Stomach (tissue), 4 donors: ENCODE data around the gene CDH23.

ENCODE experiments used
- CTCF ChIP-seq, 7 experiments: fragments of 450-650 bp in 4 of 7; fragments of 200-600 bp in 3 of 7; sonication (generic) in 3 of 7; IDR thresholded peaks; one replicate each; pipeline ENCODE4 v1.5.1; 2016 to 2019; ENCODE audit warnings: antibody characterized with exemption in 7 of 7, control low read depth in 2 of 7, mild to moderate bottlenecking in 1 of 7
- POLR2A ChIP-seq, 4 donors: fragments of 450-650 bp; IDR thresholded peaks; one replicate each; pipeline ENCODE4 v1.6.1; 2016; ENCODE audit warnings: antibody characterized with exemption in 4 of 4, control low read depth in 2 of 4, mild to moderate bottlenecking in 1 of 4, moderate library complexity in 1 of 4

GRCh38 chr10:71431239-71432100, 34.8 kb downstream of the CDH23 start:
- TF ChIP-seq POLR2A (IDR thresholded peaks at IDR 0.05) (no peak), CTCF (IDR thresholded peaks at IDR 0.05) (no peak)
